ENCODE results near the gene MED27.
"Not testable (repeated sequence)": the region's sequence is repeated elsewhere in the genome, so short reads cannot be mapped to it uniquely, and the experiment has no call there.

MED27 gene

GRCh38 chr9:131925677-131926177 is 153.9 kb downstream of the MED27 start:
- H3K27ac ChIP-seq: no peak overlapping the region
- no peak for TF ChIP-seq CTCF (conservative IDR thresholded peaks at IDR 0.05)

GRCh38 chr9:131923766-131924165 is 155.9 kb downstream of the MED27 start:
- TF ChIP-seq CTCF (conservative IDR thresholded peaks at IDR 0.05): no peak
- H3K27ac ChIP-seq: no peak overlapping the region

GRCh38 chr9:131923132-131923671 is 156.5 kb downstream of the MED27 start:
- no peak for TF ChIP-seq CTCF (conservative IDR thresholded peaks at IDR 0.05)
- H3K27ac ChIP-seq: no peak overlapping the region

- not testable (repeated sequence) for H3K27ac ChIP-seq
Measured at GRCh38 chr9:131921635-131922034, 158.0 kb downstream of the MED27 start.

- no peak overlapping the region for H3K27ac ChIP-seq
- TF ChIP-seq CTCF (conservative IDR thresholded peaks at IDR 0.05): no peak
Measured at GRCh38 chr9:131919216-131919615, 160.5 kb downstream of the MED27 start.

- TF ChIP-seq CTCF (conservative IDR thresholded peaks at IDR 0.05): no peak
Measured at GRCh38 chr9:131918481-131918880, 161.2 kb downstream of the MED27 start.

GRCh38 chr9:131917009-131917408 is 162.7 kb downstream of the MED27 start:
- no peak overlapping the region for H3K27ac ChIP-seq
- no peak for TF ChIP-seq CTCF (conservative IDR thresholded peaks at IDR 0.05)

More at GRCh38 chr9:131918481-131918880, 161.2 kb downstream of the MED27 start:
- H3K27ac ChIP-seq: no peak overlapping the region

GRCh38 chr9:131915181-131915580 is 164.5 kb downstream of the MED27 start:
- no peak for TF ChIP-seq CTCF (conservative IDR thresholded peaks at IDR 0.05)
- H3K27ac ChIP-seq: no peak overlapping the region
